HepG2 (cell line): ENCODE results near the gene OR52B2.

Experiments
- HDAC6 ChIP-seq: fragments of 200-600 bp; sonication (generic); IDR thresholded peaks from 2 replicates; pipeline ENCODE4 v1.7.0; 2017; ENCODE audit warnings: mild to moderate bottlenecking, antibody characterized with exemption, low read length, low read depth
- TF ChIP-seq, protein P1 (sequence below): sonication (generic); formaldehyde crosslinking; IDR thresholded peaks from 2 replicates; pipeline ENCODE4 v1.4.0; 2020; ENCODE audit warnings: missing genetic modification reagents, borderline replicate concordance
- TF ChIP-seq, protein P2 (sequence below), 2 experiments: sonication (generic) in 1 of 2; formaldehyde crosslinking in 1 of 2; IDR thresholded peaks; 2 replicates each; pipeline versions ENCODE4 v1.4.0 to v1.6.1; 2016 to 2020; ENCODE audit warnings: borderline replicate concordance in 1 of 2, low read depth in 1 of 2, mild to moderate bottlenecking in 1 of 2, missing genetic modification reagents in 1 of 2

DNA sequence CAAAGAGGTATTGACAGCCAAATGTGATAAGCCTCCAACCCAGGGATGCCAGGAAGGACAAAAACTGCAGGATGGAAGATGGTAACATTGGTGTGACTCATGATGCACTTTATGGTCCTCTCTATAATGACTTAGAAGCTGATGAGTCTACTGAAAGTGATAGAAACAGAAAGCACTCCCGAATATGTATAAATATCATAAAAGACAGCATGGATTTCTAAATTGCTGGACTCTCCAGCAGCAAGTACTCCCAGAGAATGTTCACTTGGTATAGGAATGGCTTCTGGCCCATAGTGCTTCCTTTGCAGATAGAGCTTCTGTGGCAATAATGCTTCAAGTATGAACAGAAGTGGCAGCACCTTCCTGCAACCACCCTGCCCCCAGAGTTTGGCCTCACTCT lies at the start of gene OR52B2:
- TF ChIP-seq, protein P1, sequence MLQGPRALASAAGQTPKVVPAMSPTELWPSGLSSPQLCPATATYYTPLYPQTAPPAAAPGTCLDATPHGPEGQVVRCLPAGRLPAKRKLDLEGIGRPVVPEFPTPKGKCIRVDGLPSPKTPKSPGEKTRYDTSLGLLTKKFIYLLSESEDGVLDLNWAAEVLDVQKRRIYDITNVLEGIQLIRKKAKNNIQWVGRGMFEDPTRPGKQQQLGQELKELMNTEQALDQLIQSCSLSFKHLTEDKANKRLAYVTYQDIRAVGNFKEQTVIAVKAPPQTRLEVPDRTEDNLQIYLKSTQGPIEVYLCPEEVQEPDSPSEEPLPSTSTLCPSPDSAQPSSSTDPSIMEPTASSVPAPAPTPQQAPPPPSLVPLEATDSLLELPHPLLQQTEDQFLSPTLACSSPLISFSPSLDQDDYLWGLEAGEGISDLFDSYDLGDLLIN (CRISPR knock-in tag): no peak
- TF ChIP-seq, protein P2, sequence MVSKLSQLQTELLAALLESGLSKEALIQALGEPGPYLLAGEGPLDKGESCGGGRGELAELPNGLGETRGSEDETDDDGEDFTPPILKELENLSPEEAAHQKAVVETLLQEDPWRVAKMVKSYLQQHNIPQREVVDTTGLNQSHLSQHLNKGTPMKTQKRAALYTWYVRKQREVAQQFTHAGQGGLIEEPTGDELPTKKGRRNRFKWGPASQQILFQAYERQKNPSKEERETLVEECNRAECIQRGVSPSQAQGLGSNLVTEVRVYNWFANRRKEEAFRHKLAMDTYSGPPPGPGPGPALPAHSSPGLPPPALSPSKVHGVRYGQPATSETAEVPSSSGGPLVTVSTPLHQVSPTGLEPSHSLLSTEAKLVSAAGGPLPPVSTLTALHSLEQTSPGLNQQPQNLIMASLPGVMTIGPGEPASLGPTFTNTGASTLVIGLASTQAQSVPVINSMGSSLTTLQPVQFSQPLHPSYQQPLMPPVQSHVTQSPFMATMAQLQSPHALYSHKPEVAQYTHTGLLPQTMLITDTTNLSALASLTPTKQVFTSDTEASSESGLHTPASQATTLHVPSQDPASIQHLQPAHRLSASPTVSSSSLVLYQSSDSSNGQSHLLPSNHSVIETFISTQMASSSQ (IDR thresholded peaks at IDR 0.05; ENCODE audit: low read depth): no peak
- TF ChIP-seq, protein P2 (CRISPR knock-in tag; IDR thresholded peaks at IDR 0.05; ENCODE audit: borderline replicate concordance): no peak
- no peak for TF ChIP-seq HDAC6
